HG03565 (cell line): Measurements from ENCODE around the gene SYT4.

Source experiments
- ATAC-seq: cut with Tn5 transposase; IDR thresholded peaks from one replicate; pipeline ENCODE4 v1.9.1; 2021; ENCODE audit warnings: mild to moderate bottlenecking, moderate library complexity; ENCODE audit not compliant: unreplicated experiment

Gene SYT4

DNA sequence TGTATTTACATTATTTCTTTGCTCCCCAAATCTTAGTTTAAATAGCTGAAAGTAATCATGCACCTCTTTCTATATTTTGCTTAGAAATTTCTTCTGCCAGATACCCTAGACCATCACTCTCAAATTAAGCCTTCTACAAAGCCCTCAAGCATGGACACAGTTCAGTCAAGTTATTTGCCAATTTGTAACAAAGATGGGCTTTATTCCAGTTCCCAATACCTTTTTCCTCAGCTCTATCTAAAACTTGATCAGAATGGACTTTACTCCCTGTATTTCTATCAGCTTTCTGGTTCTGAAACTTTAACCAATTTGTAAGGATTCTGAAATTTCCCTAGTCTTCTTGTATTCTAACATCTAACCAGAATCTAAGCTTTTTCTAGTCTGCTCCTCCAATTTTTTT lies 56.6 kb downstream of the SYT4 start:
- no peak for ATAC-seq
